Chondrocyte (in vitro differentiated cells): ENCODE data around the gene IRF2BPL. TPM values are rescaled to one million over a fixed set of nuclear protein-coding genes. Genes with fewer than 3 reads are reported as not detected.

ENCODE experiments used
- DNase-seq: peaks from one replicate; pipeline ENCODE4 v3.0.0; 2021; ENCODE audit warnings: mixed read lengths, low spot score
- H3K27ac Mint-ChIP-seq: one replicate; pipeline ENCODE4 v1.8.0; 2021; ENCODE audit warnings: mild to moderate bottlenecking, moderate library complexity, mixed read lengths; ENCODE audit not compliant: unreplicated experiment
- H3K27me3 Mint-ChIP-seq: 2 replicates; pipeline ENCODE4 v1.8.0; 2021; ENCODE audit warnings: low read depth, mixed read lengths
- H3K36me3 Mint-ChIP-seq: 2 replicates; pipeline ENCODE4 v1.8.0; 2021; ENCODE audit warnings: low read depth, mixed read lengths
- H3K4me1 Mint-ChIP-seq: 2 replicates; pipeline ENCODE4 v1.8.0; 2021; ENCODE audit warnings: low read depth, mild to moderate bottlenecking, mixed read lengths
- H3K4me3 Mint-ChIP-seq: one replicate; pipeline ENCODE4 v1.8.0; 2021; ENCODE audit warnings: mild to moderate bottlenecking, moderate library complexity, mixed read lengths; ENCODE audit not compliant: unreplicated experiment
- H3K9me3 Mint-ChIP-seq: 2 replicates; pipeline ENCODE4 v1.8.0; 2021; ENCODE audit warnings: low read depth, mixed read lengths
- CTCF ChIP-seq: fragments of 200-600 bp; sonication (generic); IDR thresholded peaks from 2 replicates; pipeline ENCODE4 v1.5.0; 2021; ENCODE audit warnings: antibody characterized with exemption, mild to moderate bottlenecking, moderate library complexity
- total RNA-seq: library from RNA; stranded (reverse); gene quantifications from 3 replicates; pipeline ENCODE4 v1.2.1, GENCODE V29; 2021

Gene IRF2BPL
- total RNA-seq, 1 donor from 2014 or later = 56.0 TPM

- TF ChIP-seq CTCF = no peak
- peaks cover 2% of the 10 kb centered on the region for H3K36me3 Mint-ChIP-seq
- H3K4me3 Mint-ChIP-seq = no peak overlapping the region
- peaks cover 10% of the 10 kb centered on the region for H3K4me1 Mint-ChIP-seq
- DNase-seq = no peak
- no peaks in the 10 kb centered on the region for H3K27me3 Mint-ChIP-seq
- peak overlapping the region; percentile 22 for H3K27ac Mint-ChIP-seq
- no peaks in the 10 kb centered on the region for H3K9me3 Mint-ChIP-seq
Measured at GRCh38 chr14:77058785-77059184, 30.3 kb upstream of the IRF2BPL start.

- H3K27me3 Mint-ChIP-seq = no peaks in the 10 kb centered on the region
- TF ChIP-seq CTCF = no peak
- no peaks in the 10 kb centered on the region for H3K9me3 Mint-ChIP-seq
- H3K27ac Mint-ChIP-seq = no peak overlapping the region
- no peak overlapping the region for H3K4me3 Mint-ChIP-seq
- H3K36me3 Mint-ChIP-seq = peaks cover 2% of the 10 kb centered on the region
- DNase-seq = no peak
- H3K4me1 Mint-ChIP-seq = peaks cover 13% of the 10 kb centered on the region
Measured at GRCh38 chr14:77058117-77058516, 29.6 kb upstream of the IRF2BPL start.

- no peak for DNase-seq
- no peak for TF ChIP-seq CTCF
Measured at GRCh38 chr14:77055981-77056380, 27.5 kb upstream of the IRF2BPL start.

GRCh38 chr14:77055306-77055705 is 26.8 kb upstream of the IRF2BPL start:
- Mint-ChIP-seq H3K4me1 (peaks cover 37% of the 10 kb centered on the region), H3K27me3 (no peaks in the 10 kb centered on the region)

More at GRCh38 chr14:77055981-77056380, 27.5 kb upstream of the IRF2BPL start:
- Mint-ChIP-seq H3K4me3 (no peak overlapping the region), H3K4me1 (peaks cover 30% of the 10 kb centered on the region), H3K36me3 (peaks cover 2% of the 10 kb centered on the region), H3K9me3 (no peaks in the 10 kb centered on the region), H3K27me3 (no peaks in the 10 kb centered on the region), H3K27ac (no peak overlapping the region)

GRCh38 chr14:77053046-77053841 is 24.7 kb upstream of the IRF2BPL start:
- Mint-ChIP-seq H3K27ac (no peak overlapping the region), H3K4me1 (peaks cover 29% of the 10 kb centered on the region), H3K9me3 (no peaks in the 10 kb centered on the region), H3K36me3 (peaks cover 2% of the 10 kb centered on the region), H3K27me3 (no peaks in the 10 kb centered on the region), H3K4me3 (no peak overlapping the region)
- peak; percentile 98 for TF ChIP-seq CTCF
- no peak for DNase-seq

More at GRCh38 chr14:77055306-77055705, 26.8 kb upstream of the IRF2BPL start:
- Mint-ChIP-seq H3K9me3 (no peaks in the 10 kb centered on the region), H3K27ac (no peak overlapping the region), H3K36me3 (peaks cover 2% of the 10 kb centered on the region), H3K4me3 (no peak overlapping the region)
- no peak for TF ChIP-seq CTCF
- no peak for DNase-seq
